Measurements from ENCODE around the gene ZNF385A. TPM values are rescaled to one million over a fixed set of nuclear protein-coding genes. Genes with fewer than 3 reads are reported as not detected.

The ZNF385A gene
- total RNA-seq, 1 experiment from 2014 or later: 5.9 TPM

GRCh38 chr12:54381136-54381535, 3.4 kb downstream of the ZNF385A start:
- Histone ChIP-seq H3K4me3 (ENCODE audit: low read depth in 2 of 2, low read length in 2 of 2) (no peak overlapping the region), H3K27ac (ENCODE audit: low read length) (no peak overlapping the region), H3K36me3 (ENCODE audit: control insufficient read depth, insufficient read depth, low read length) (no peaks in the 10 kb centered on the region), H3K4me1 (ENCODE audit: control insufficient read depth, insufficient read depth, low read length) (peaks cover 2% of the 10 kb centered on the region; the same call in 1 of the 2 replicates), H3K27me3 (ENCODE audit: control insufficient read depth, insufficient read depth, low read length) (no peaks in the 10 kb centered on the region), H3K9me3 (ENCODE audit: control insufficient read depth, insufficient read depth, low read depth, low read length) (no peaks in the 10 kb centered on the region)
- in situ Hi-C loops (cut with HindIII; ENCODE audit: low pct_unique_long_range_greater_than_20kb, low sequenced_read_pairs) (no loop called here), intact Hi-C loops (cut with micrococcal nuclease; ENCODE audit: unreplicated experiment) (no loop called here)
- no peak for DNase-seq (ENCODE audit: low read depth, low spot score)
- no peak for TF ChIP-seq POLR2AphosphoS5 (IDR thresholded peaks at IDR 0.05; ENCODE audit: low read depth, low read length)
- TF ChIP-seq SIN3A (IDR thresholded peaks at IDR 0.05; ENCODE audit: borderline replicate concordance, insufficient read depth, low read depth, low read length): no peak
- no peak for TF ChIP-seq TCF7L2 (IDR thresholded peaks at IDR 0.05; ENCODE audit: low read depth, low read length)
- TF ChIP-seq CTCF (IDR thresholded peaks at IDR 0.05): no peak
- no peak for TF ChIP-seq REST (IDR thresholded peaks at IDR 0.05; ENCODE audit: insufficient read depth in 1 of 2, low read depth in 2 of 2, low read length in 1 of 2)
- no peak for ATAC-seq
- ChIA-PET POLR2A (no interaction called here), CTCF (interaction anchor here (0.7 kb wide), 1 partner anchor 97 kb away, joined by 4 read pairs; no protein-coding TSS in a partner anchor)
- no TSS peak for BruUV-seq (replicated peaks)

- ChIA-PET CTCF (interaction anchor here (0.6 to 2.4 kb wide), 11 partner anchors 8 to 210 kb away, joined by 3 to 26 read pairs (median 3); no protein-coding TSS in a partner anchor), POLR2A (no interaction called here)
- TF ChIP-seq CTCF (IDR thresholded peaks at IDR 0.05) (peak; percentile 100), TCF7L2 (IDR thresholded peaks at IDR 0.05; ENCODE audit: low read depth, low read length) (no peak)
- Histone ChIP-seq H3K27me3 (ENCODE audit: control insufficient read depth, insufficient read depth, low read length) (no peaks in the 10 kb centered on the region), H3K4me3 (ENCODE audit: low read depth in 2 of 2, low read length in 2 of 2) (peak overlapping the region; percentile 44 to 64), H3K36me3 (ENCODE audit: control insufficient read depth, insufficient read depth, low read length) (no peaks in the 10 kb centered on the region), H3K27ac (ENCODE audit: low read length) (peak overlapping the region; percentile 64; the same call in 1 of the 2 replicates), H3K9me3 (ENCODE audit: control insufficient read depth, insufficient read depth, low read depth, low read length) (no peaks in the 10 kb centered on the region), H3K4me1 (ENCODE audit: control insufficient read depth, insufficient read depth, low read length) (peaks cover 2% of the 10 kb centered on the region; the same call in 1 of the 2 replicates)
- in situ Hi-C loops (cut with HindIII; ENCODE audit: low pct_unique_long_range_greater_than_20kb, low sequenced_read_pairs) (no loop called here), intact Hi-C loops (cut with micrococcal nuclease; ENCODE audit: unreplicated experiment) (no loop called here)
- DNase-seq (ENCODE audit: low read depth, low spot score): peak; percentile 73
- BruUV-seq (replicated peaks): no TSS peak
- ATAC-seq: peak; percentile 93
Measured at GRCh38 chr12:54379398-54380201, 4.9 kb downstream of the ZNF385A start.

Measured in Panc1 (cell line).